ENCODE data around the gene APBB2.

Gene APBB2

GRCh38 chr4:40789031-40789430, 425.3 kb downstream of the APBB2 start:
- no peak for ATAC-seq
- no peak for TF ChIP-seq RARB (CRISPR knock-in tag; IDR thresholded peaks at IDR 0.05)

GRCh38 chr4:40788331-40788730, 426.0 kb downstream of the APBB2 start:
- ATAC-seq = no peak
- TF ChIP-seq ZNF70 (CRISPR knock-in tag; IDR thresholded peaks at IDR 0.05) (no peak), ISL1 (CRISPR knock-in tag; IDR thresholded peaks at IDR 0.05) (no peak), TOX (CRISPR knock-in tag; IDR thresholded peaks at IDR 0.05; ENCODE audit: borderline replicate concordance) (no peak)
- TF ChIP-seq, protein P1, sequence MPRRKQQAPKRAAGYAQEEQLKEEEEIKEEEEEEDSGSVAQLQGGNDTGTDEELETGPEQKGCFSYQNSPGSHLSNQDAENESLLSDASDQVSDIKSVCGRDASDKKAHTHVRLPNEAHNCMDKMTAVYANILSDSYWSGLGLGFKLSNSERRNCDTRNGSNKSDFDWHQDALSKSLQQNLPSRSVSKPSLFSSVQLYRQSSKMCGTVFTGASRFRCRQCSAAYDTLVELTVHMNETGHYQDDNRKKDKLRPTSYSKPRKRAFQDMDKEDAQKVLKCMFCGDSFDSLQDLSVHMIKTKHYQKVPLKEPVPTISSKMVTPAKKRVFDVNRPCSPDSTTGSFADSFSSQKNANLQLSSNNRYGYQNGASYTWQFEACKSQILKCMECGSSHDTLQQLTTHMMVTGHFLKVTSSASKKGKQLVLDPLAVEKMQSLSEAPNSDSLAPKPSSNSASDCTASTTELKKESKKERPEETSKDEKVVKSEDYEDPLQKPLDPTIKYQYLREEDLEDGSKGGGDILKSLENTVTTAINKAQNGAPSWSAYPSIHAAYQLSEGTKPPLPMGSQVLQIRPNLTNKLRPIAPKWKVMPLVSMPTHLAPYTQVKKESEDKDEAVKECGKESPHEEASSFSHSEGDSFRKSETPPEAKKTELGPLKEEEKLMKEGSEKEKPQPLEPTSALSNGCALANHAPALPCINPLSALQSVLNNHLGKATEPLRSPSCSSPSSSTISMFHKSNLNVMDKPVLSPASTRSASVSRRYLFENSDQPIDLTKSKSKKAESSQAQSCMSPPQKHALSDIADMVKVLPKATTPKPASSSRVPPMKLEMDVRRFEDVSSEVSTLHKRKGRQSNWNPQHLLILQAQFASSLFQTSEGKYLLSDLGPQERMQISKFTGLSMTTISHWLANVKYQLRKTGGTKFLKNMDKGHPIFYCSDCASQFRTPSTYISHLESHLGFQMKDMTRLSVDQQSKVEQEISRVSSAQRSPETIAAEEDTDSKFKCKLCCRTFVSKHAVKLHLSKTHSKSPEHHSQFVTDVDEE (CRISPR knock-in tag; IDR thresholded peaks at IDR 0.05) = no peak
- TF ChIP-seq, protein P2, sequence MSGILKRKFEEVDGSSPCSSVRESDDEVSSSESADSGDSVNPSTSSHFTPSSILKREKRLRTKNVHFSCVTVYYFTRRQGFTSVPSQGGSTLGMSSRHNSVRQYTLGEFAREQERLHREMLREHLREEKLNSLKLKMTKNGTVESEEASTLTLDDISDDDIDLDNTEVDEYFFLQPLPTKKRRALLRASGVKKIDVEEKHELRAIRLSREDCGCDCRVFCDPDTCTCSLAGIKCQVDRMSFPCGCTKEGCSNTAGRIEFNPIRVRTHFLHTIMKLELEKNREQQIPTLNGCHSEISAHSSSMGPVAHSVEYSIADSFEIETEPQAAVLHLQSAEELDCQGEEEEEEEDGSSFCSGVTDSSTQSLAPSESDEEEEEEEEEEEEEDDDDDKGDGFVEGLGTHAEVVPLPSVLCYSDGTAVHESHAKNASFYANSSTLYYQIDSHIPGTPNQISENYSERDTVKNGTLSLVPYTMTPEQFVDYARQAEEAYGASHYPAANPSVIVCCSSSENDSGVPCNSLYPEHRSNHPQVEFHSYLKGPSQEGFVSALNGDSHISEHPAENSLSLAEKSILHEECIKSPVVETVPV (CRISPR knock-in tag; IDR thresholded peaks at IDR 0.05) = no peak

GRCh38 chr4:40785727-40786126, 428.6 kb downstream of the APBB2 start:
- no peak for ATAC-seq
- TF ChIP-seq ISL1 (CRISPR knock-in tag; IDR thresholded peaks at IDR 0.05) (no peak), ESRRG (CRISPR knock-in tag; IDR thresholded peaks at IDR 0.05) (no peak), PPARA (CRISPR knock-in tag; IDR thresholded peaks at IDR 0.05; ENCODE audit: borderline replicate concordance) (no peak), CSDC2 (CRISPR knock-in tag; IDR thresholded peaks at IDR 0.05) (no peak), SNAI2 (CRISPR knock-in tag; IDR thresholded peaks at IDR 0.05) (no peak), OSR1 (CRISPR knock-in tag; IDR thresholded peaks at IDR 0.05) (no peak)
- TF ChIP-seq, protein P3, sequence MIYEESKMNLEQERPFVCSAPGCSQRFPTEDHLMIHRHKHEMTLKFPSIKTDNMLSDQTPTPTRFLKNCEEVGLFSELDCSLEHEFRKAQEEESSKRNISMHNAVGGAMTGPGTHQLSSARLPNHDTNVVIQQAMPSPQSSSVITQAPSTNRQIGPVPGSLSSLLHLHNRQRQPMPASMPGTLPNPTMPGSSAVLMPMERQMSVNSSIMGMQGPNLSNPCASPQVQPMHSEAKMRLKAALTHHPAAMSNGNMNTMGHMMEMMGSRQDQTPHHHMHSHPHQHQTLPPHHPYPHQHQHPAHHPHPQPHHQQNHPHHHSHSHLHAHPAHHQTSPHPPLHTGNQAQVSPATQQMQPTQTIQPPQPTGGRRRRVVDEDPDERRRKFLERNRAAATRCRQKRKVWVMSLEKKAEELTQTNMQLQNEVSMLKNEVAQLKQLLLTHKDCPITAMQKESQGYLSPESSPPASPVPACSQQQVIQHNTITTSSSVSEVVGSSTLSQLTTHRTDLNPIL (CRISPR knock-in tag; IDR thresholded peaks at IDR 0.05; ENCODE audit: low read depth) = no peak
- TF ChIP-seq, protein P4, sequence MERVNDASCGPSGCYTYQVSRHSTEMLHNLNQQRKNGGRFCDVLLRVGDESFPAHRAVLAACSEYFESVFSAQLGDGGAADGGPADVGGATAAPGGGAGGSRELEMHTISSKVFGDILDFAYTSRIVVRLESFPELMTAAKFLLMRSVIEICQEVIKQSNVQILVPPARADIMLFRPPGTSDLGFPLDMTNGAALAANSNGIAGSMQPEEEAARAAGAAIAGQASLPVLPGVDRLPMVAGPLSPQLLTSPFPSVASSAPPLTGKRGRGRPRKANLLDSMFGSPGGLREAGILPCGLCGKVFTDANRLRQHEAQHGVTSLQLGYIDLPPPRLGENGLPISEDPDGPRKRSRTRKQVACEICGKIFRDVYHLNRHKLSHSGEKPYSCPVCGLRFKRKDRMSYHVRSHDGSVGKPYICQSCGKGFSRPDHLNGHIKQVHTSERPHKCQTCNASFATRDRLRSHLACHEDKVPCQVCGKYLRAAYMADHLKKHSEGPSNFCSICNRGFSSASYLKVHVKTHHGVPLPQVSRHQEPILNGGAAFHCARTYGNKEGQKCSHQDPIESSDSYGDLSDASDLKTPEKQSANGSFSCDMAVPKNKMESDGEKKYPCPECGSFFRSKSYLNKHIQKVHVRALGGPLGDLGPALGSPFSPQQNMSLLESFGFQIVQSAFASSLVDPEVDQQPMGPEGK (CRISPR knock-in tag; IDR thresholded peaks at IDR 0.05; ENCODE audit: borderline replicate concordance) = no peak

GRCh38 chr4:40782876-40783275, 431.5 kb downstream of the APBB2 start:
- TF ChIP-seq ZNF565 (CRISPR knock-in tag; conservative IDR thresholded peaks at IDR 0.05; ENCODE audit: low read depth) (no peak), CSDC2 (CRISPR knock-in tag; IDR thresholded peaks at IDR 0.05) (no peak), BACH2 (CRISPR knock-in tag; IDR thresholded peaks at IDR 0.05; ENCODE audit: borderline replicate concordance) (no peak), ZFP3 (CRISPR knock-in tag; IDR thresholded peaks at IDR 0.05) (no peak), RARB (CRISPR knock-in tag; IDR thresholded peaks at IDR 0.05) (no peak), ISL1 (CRISPR knock-in tag; IDR thresholded peaks at IDR 0.05) (no peak), ZNF70 (CRISPR knock-in tag; IDR thresholded peaks at IDR 0.05) (no peak), PPARA (CRISPR knock-in tag; IDR thresholded peaks at IDR 0.05; ENCODE audit: borderline replicate concordance) (no peak)
- TF ChIP-seq, protein P1 (CRISPR knock-in tag; IDR thresholded peaks at IDR 0.05) = no peak
- TF ChIP-seq, protein P3 (CRISPR knock-in tag; IDR thresholded peaks at IDR 0.05; ENCODE audit: low read depth) = no peak
- TF ChIP-seq, protein P2 (CRISPR knock-in tag; IDR thresholded peaks at IDR 0.05) = no peak

More at GRCh38 chr4:40782876-40783275, 431.5 kb downstream of the APBB2 start:
- no peak for ATAC-seq

Data from SK-N-SH treated with all-trans-retinoic acid at 6 μM for 48 hours (cell line).